Endodermal cell (in vitro differentiated cells): Measurements from ENCODE around the gene IFNLR1. TPM values are rescaled to one million over a fixed set of nuclear protein-coding genes. Genes with fewer than 3 reads are reported as not detected.

Experiments used
- DNase-seq: peaks from one replicate; pipeline ENCODE4 v3.0.0-alpha.2; 2017
- H3K27ac ChIP-seq: 2 replicates; pipeline ENCODE4 v1.5.1; 2013; ENCODE audit warnings: mild to moderate bottlenecking, low read depth, low read length, moderate library complexity
- H3K27me3 ChIP-seq: 2 replicates; pipeline ENCODE4 v1.6.1; 2013; ENCODE audit warnings: mild to moderate bottlenecking, low read length, moderate library complexity; ENCODE audit not compliant: insufficient read depth, control insufficient read depth, poor library complexity, severe bottlenecking
- H3K36me3 ChIP-seq: 2 replicates; pipeline ENCODE4 v1.7.0; 2013; ENCODE audit warnings: mild to moderate bottlenecking, low read length, moderate library complexity; ENCODE audit not compliant: control insufficient read depth, insufficient read depth
- H3K4me1 ChIP-seq: one replicate; pipeline ENCODE4 v1.7.0; 2013; ENCODE audit warnings: low read length; ENCODE audit not compliant: control insufficient read depth, insufficient read depth
- H3K4me3 ChIP-seq: 2 replicates; pipeline ENCODE4 v1.5.1; 2013; ENCODE audit warnings: mild to moderate bottlenecking, low read length, moderate library complexity
- H3K9ac ChIP-seq: 2 replicates; pipeline ENCODE4 v1.6.1; 2013; ENCODE audit warnings: mild to moderate bottlenecking, low read length, moderate library complexity; ENCODE audit not compliant: poor library complexity, severe bottlenecking; ENCODE audit errors: extremely low read depth
- H3K9me3 ChIP-seq: 2 replicates; pipeline ENCODE4 v1.6.1; 2013; ENCODE audit warnings: mild to moderate bottlenecking, low read length, moderate library complexity; ENCODE audit not compliant: control insufficient read depth
- H3K27ac Mint-ChIP-seq: 2 replicates; pipeline ENCODE4 v1.8.0; 2020; ENCODE audit warnings: mixed read lengths
- H3K27me3 Mint-ChIP-seq: 2 replicates; pipeline ENCODE4 v1.8.0; 2021; ENCODE audit warnings: mild to moderate bottlenecking, mixed read lengths; ENCODE audit not compliant: insufficient read depth
- H3K36me3 Mint-ChIP-seq: 2 replicates; pipeline ENCODE4 v1.8.0; 2020; ENCODE audit warnings: low read depth, mixed read lengths
- H3K4me1 Mint-ChIP-seq: 2 replicates; pipeline ENCODE4 v1.8.0; 2020; ENCODE audit warnings: mixed read lengths
- H3K4me3 Mint-ChIP-seq: 2 replicates; pipeline ENCODE4 v1.8.0; 2020; ENCODE audit warnings: mild to moderate bottlenecking, moderate library complexity, mixed read lengths
- H3K9me3 Mint-ChIP-seq: 2 replicates; pipeline ENCODE4 v1.8.0; 2020; ENCODE audit warnings: mild to moderate bottlenecking, mixed read lengths
- WGBS, 2 experiments: methylation state at CpG; one replicate each; pipeline versions ENCODE4 v1.1.5 to v1.1.7; 2013; ENCODE audit warnings: missing lambda C conversion rate in 2 of 2, mixed read lengths in 1 of 2; ENCODE audit not compliant: insufficient coverage in 1 of 2, insufficient read length in 1 of 2; 5-methylcytosine and 5-hydroxymethylcytosine counted together
- total RNA-seq, 2 donors: library from RNA; stranded (reverse); fragmentation: NEBNext Ultra II Directional in 1 of 2; extraction: Animal tissue kit (Norgen Biotek cat#: 25700) in 1 of 2; gene quantifications; 2 replicates in 1 of 2; 3 replicates in 1 of 2; pipeline ENCODE4 v1.2.1, GENCODE V29; 2021
- TF ChIP-seq, protein P1 (sequence below): fragments of 200-600 bp; sonication (generic); conservative IDR thresholded peaks from 2 replicates; pipeline ENCODE4 v1.5.0; 2021; ENCODE audit warnings: antibody characterized with exemption, mild to moderate bottlenecking

IFNLR1 gene
- total RNA-seq, 2 donors from 2014 or later: 12.1 to 13.0 TPM

DNA sequence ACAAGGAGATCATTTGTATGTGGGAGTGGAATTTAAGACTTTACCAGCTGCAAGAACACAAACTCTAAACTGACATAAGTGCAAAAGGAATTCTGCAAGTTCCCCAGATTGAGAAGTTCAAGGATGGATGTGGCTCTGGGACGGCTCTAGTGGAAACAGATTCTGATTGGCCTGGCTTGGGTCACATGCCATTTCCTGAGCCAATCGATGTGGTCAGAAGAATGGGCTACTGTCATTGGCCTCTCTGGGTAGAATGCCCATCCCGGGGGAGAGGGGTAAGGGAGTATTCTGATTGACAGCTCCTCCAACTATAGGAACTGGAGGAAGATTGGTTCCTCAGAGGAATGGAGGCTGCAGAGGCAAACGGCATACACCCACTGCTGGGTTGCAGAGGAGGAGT lies 6.0 kb upstream of the IFNLR1 start:
- Histone ChIP-seq H3K9ac (no peak overlapping the region), H3K9me3 (no peaks in the 10 kb centered on the region), H3K27me3 (no peaks in the 10 kb centered on the region), H3K27ac (no peak overlapping the region), H3K4me1 (no peaks in the 10 kb centered on the region), H3K36me3 (no peaks in the 10 kb centered on the region), H3K4me3 (no peak overlapping the region)
- Mint-ChIP-seq H3K27me3 (peaks cover 3% of the 10 kb centered on the region), H3K36me3 (no peaks in the 10 kb centered on the region), H3K9me3 (no peaks in the 10 kb centered on the region), H3K4me3 (no peak overlapping the region), H3K4me1 (no peaks in the 10 kb centered on the region), H3K27ac (no peak overlapping the region)
- peak; percentile 68 for DNase-seq
- 67 to 84% methylated on average over 3 to 4 of the region's 4 CpGs for WGBS, 2 experiments
- TF ChIP-seq, protein P1, sequence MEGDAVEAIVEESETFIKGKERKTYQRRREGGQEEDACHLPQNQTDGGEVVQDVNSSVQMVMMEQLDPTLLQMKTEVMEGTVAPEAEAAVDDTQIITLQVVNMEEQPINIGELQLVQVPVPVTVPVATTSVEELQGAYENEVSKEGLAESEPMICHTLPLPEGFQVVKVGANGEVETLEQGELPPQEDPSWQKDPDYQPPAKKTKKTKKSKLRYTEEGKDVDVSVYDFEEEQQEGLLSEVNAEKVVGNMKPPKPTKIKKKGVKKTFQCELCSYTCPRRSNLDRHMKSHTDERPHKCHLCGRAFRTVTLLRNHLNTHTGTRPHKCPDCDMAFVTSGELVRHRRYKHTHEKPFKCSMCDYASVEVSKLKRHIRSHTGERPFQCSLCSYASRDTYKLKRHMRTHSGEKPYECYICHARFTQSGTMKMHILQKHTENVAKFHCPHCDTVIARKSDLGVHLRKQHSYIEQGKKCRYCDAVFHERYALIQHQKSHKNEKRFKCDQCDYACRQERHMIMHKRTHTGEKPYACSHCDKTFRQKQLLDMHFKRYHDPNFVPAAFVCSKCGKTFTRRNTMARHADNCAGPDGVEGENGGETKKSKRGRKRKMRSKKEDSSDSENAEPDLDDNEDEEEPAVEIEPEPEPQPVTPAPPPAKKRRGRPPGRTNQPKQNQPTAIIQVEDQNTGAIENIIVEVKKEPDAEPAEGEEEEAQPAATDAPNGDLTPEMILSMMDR: no peak

DNA sequence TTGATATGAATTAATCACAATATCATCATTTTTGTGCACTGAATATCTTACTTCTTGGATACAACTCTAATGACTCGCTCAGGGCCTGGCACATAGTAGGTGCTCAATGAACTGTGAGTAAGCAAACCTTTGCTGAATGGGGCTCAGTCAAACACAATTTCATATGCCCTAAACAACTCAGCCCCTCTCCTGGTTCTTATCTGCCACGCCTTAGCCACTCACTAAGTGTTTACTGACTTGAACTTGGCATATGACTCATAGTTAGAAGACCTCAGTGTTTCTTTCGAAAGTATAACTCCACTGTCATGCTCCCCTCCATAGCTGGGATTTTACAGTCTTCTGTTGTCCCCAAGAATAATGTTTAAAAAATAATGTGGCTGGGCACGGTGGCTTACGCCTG lies 4.8 kb upstream of the IFNLR1 start:
- H3K9ac ChIP-seq: no peak overlapping the region
- no peaks in the 10 kb centered on the region for H3K4me1 ChIP-seq
- Mint-ChIP-seq H3K27me3 (peaks cover 3% of the 10 kb centered on the region), H3K27ac (no peak overlapping the region), H3K9me3 (no peaks in the 10 kb centered on the region), H3K36me3 (no peaks in the 10 kb centered on the region), H3K4me3 (no peak overlapping the region), H3K4me1 (peaks cover 4% of the 10 kb centered on the region)
- no peak overlapping the region for H3K4me3 ChIP-seq
- TF ChIP-seq, protein P1: no peak
- no peak overlapping the region for H3K27ac ChIP-seq
- H3K36me3 ChIP-seq: no peaks in the 10 kb centered on the region
- WGBS, 2 experiments: 93 to 98% methylated on average over 4 to 5 of the region's 5 CpGs
- DNase-seq: no peak
- H3K9me3 ChIP-seq: no peaks in the 10 kb centered on the region
- H3K27me3 ChIP-seq: no peaks in the 10 kb centered on the region

DNA sequence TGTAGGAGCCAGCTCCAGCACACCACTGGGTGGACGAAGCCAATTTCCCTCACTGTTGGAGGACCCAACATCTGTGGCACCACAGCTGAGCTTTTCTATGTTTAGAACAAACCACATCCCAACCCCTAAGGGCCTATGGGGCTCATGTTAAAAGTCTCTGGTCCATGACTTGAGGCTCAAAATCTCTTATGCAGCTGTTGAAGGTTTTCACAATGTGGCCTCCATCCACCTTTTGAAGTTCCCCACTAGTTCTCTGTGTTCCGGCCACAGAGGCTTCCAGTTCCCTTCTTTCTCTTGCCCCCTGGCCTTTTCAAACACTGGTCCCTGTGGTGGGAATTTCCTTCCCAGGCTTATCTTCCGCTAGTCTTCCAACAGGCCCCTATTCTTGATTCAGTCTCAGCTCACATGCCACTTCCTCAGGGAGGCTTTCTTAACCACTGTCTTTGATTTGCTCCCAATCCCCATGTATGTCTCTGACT lies 3.9 kb upstream of the IFNLR1 start:
- H3K4me1 ChIP-seq: no peaks in the 10 kb centered on the region
- H3K36me3 ChIP-seq: no peaks in the 10 kb centered on the region
- no peak overlapping the region for H3K4me3 ChIP-seq
- H3K27me3 Mint-ChIP-seq: peaks cover 3% of the 10 kb centered on the region
- H3K9me3 Mint-ChIP-seq: no peaks in the 10 kb centered on the region
- H3K27ac ChIP-seq: no peak overlapping the region
- WGBS, 2 experiments: 92 to 95% methylated on average over 2 to 3 of the region's 3 CpGs
- H3K4me3 Mint-ChIP-seq: no peak overlapping the region
- TF ChIP-seq, protein P1: no peak
- H3K4me1 Mint-ChIP-seq: peaks cover 10% of the 10 kb centered on the region
- no peak overlapping the region for H3K9ac ChIP-seq
- H3K9me3 ChIP-seq: no peaks in the 10 kb centered on the region
- no peak overlapping the region for H3K27ac Mint-ChIP-seq
- no peaks in the 10 kb centered on the region for H3K27me3 ChIP-seq
- H3K36me3 Mint-ChIP-seq: no peaks in the 10 kb centered on the region
- no peak for DNase-seq
